IMR-90 (cell line): ENCODE data around the gene C3orf80.

Experiments
- CEBPB ChIP-seq: IDR thresholded peaks from 2 replicates; pipeline ENCODE4 v1.6.1; 2012; ENCODE audit warnings: low read depth, low read length, improper control_type of control experiment
- MAFK ChIP-seq: IDR thresholded peaks from 2 replicates; pipeline ENCODE4 v1.6.1; 2012; ENCODE audit warnings: low read depth, low read length, improper control_type of control experiment
- MAZ ChIP-seq: IDR thresholded peaks from 2 replicates; pipeline ENCODE4 v1.6.1; 2012; ENCODE audit warnings: low read depth, mild to moderate bottlenecking, low read length, improper control_type of control experiment, moderate library complexity, borderline replicate concordance
- NFE2L2 ChIP-seq: fragments of 150-350 bp; IDR thresholded peaks from 2 replicates; pipeline ENCODE4 v1.6.1; 2016; ENCODE audit warnings: low read depth, mild to moderate bottlenecking, low read length
- POLR2A ChIP-seq: IDR thresholded peaks from 2 replicates; pipeline ENCODE4 v1.6.1; 2012; ENCODE audit warnings: mild to moderate bottlenecking, low read depth, low read length
- RAD21 ChIP-seq: IDR thresholded peaks from 2 replicates; pipeline ENCODE4 v1.6.1; 2012; ENCODE audit warnings: low read length, improper control_type of control experiment
- TF ChIP-seq, protein P1 (sequence below): conservative IDR thresholded peaks from 2 replicates; pipeline ENCODE4 v1.5.1; 2012; ENCODE audit warnings: mild to moderate bottlenecking, low read depth, low read length, improper control_type of control experiment

DNA sequence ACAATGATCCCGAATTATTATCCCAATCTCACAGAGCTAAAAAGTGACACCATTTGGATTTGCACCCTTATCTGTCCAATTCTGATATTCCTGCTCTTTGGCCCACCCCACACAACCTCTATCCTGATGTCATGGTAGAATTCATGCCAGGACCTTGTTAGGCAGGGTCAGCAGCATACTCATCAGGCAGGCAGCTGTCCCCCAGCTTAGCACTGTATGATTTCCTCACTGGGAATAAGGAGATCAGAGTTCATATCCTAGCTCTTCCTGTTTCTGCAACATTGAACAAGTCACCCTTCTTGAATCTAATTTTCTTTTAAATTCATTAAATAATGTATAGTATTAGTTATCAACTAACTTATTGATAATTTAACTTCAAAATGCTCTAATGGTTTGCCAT lies 12.0 kb upstream of the C3orf80 start:
- TF ChIP-seq, protein P1, sequence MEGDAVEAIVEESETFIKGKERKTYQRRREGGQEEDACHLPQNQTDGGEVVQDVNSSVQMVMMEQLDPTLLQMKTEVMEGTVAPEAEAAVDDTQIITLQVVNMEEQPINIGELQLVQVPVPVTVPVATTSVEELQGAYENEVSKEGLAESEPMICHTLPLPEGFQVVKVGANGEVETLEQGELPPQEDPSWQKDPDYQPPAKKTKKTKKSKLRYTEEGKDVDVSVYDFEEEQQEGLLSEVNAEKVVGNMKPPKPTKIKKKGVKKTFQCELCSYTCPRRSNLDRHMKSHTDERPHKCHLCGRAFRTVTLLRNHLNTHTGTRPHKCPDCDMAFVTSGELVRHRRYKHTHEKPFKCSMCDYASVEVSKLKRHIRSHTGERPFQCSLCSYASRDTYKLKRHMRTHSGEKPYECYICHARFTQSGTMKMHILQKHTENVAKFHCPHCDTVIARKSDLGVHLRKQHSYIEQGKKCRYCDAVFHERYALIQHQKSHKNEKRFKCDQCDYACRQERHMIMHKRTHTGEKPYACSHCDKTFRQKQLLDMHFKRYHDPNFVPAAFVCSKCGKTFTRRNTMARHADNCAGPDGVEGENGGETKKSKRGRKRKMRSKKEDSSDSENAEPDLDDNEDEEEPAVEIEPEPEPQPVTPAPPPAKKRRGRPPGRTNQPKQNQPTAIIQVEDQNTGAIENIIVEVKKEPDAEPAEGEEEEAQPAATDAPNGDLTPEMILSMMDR, result no peak
- TF ChIP-seq POLR2A (no peak), NFE2L2 (no peak), CEBPB (no peak), MAFK (no peak), RAD21 (no peak), MAZ (no peak)
